Kidney glomerular epithelial cell (primary cell): ENCODE measurements around the gene CCNY.
"Not testable (repeated sequence)": the region's sequence is repeated elsewhere in the genome, so short reads cannot be mapped to it uniquely, and the experiment has no call there.

Experiments used
- DNase-seq: peaks from one replicate; lab custom pipeline; 2025; lab: John Stamatoyannopoulos, UW

CCNY gene

GRCh38 chr10:35517431-35518181 lies 181.3 kb downstream of the CCNY start:
- DNase-seq = no peak

GRCh38 chr10:35518187-35518586 lies 181.9 kb downstream of the CCNY start:
- not testable (repeated sequence) for DNase-seq

GRCh38 chr10:35520996-35521395 lies 184.7 kb downstream of the CCNY start:
- DNase-seq = no peak

- DNase-seq = no peak
These were observed 187.4 kb downstream of the CCNY start for GRCh38 chr10:35523670-35524225.

GRCh38 chr10:35526746-35527145 lies 190.4 kb downstream of the CCNY start:
- no peak for DNase-seq

GRCh38 chr10:35532141-35532540 lies 195.8 kb downstream of the CCNY start:
- no peak for DNase-seq

GRCh38 chr10:35533565-35533964 lies 197.3 kb downstream of the CCNY start:
- no peak for DNase-seq

- DNase-seq = no peak
These were observed 198.8 kb downstream of the CCNY start for GRCh38 chr10:35535136-35535535.

GRCh38 chr10:35536789-35537188 lies 200.5 kb downstream of the CCNY start:
- no peak for DNase-seq

- not testable (repeated sequence) for DNase-seq
These were observed 201.6 kb downstream of the CCNY start for GRCh38 chr10:35537925-35538324.

- DNase-seq = no peak
These were observed 204.2 kb downstream of the CCNY start for GRCh38 chr10:35540296-35541164.

- DNase-seq = no peak
These were observed 205.4 kb downstream of the CCNY start for GRCh38 chr10:35541720-35542119.

- no peak for DNase-seq
These were observed 206.0 kb downstream of the CCNY start for GRCh38 chr10:35542303-35542702.

- DNase-seq = no peak
These were observed 208.9 kb downstream of the CCNY start for GRCh38 chr10:35545079-35545657.

- DNase-seq = peak; percentile 92
These were observed 209.7 kb downstream of the CCNY start for GRCh38 chr10:35545878-35546590.

GRCh38 chr10:35546824-35547225 lies 210.5 kb downstream of the CCNY start:
- DNase-seq = peak; percentile 89

- no peak for DNase-seq
These were observed 216.5 kb downstream of the CCNY start for GRCh38 chr10:35552650-35553342.

GRCh38 chr10:35554036-35554435 lies 217.7 kb downstream of the CCNY start:
- no peak for DNase-seq

GRCh38 chr10:35554461-35555056 lies 218.2 kb downstream of the CCNY start:
- no peak for DNase-seq

- DNase-seq = no peak
These were observed 219.9 kb downstream of the CCNY start for GRCh38 chr10:35555962-35556930.
